ENCODE measurements around the gene UACA. TPM values are rescaled to one million over a fixed set of nuclear protein-coding genes. Genes with fewer than 3 reads are reported as not detected.

Gene UACA
- total and polyA plus RNA-seq, 2 experiments from 2014 or later = 127 to 155 TPM

DNA sequence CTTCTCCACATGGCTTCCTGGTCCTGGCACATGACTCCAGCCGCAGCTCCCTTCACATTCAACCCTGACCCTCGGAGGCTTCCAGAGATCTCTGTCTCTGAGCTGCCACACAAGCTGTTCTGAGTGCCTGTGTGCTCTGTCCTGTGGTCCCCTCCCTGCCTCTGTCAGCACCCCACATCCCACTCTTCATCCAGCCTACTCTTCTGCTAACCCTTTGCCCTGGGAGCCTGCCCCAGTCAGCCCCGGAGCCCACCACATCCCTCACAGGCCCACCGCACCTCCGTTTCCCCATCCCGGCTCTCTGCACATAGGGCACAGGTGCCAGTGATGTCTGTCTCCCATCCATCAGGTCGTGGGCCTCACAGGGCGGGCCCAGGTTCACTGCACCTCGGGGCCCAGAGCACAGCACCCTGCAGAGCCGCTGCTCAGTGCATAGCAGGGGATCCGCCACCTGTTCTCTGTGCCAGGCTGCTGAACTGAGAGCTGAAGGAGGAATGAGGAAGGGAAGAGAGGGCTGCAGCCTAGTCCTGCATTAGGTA, 133.6 kb downstream of the UACA start:
- H3K9me3 ChIP-seq (ENCODE audit: low read depth) = no peaks in the 10 kb centered on the region
- DNase-seq (ENCODE audit: low read depth in 1 of 2, low spot score in 1 of 2) = no peak
- H3K36me3 ChIP-seq = no peaks in the 10 kb centered on the region
- H3K4me1 ChIP-seq (ENCODE audit: low read depth) = peaks cover 11% of the 10 kb centered on the region
- no peaks in the 10 kb centered on the region for H3K27me3 ChIP-seq
- TF ChIP-seq, protein P1, sequence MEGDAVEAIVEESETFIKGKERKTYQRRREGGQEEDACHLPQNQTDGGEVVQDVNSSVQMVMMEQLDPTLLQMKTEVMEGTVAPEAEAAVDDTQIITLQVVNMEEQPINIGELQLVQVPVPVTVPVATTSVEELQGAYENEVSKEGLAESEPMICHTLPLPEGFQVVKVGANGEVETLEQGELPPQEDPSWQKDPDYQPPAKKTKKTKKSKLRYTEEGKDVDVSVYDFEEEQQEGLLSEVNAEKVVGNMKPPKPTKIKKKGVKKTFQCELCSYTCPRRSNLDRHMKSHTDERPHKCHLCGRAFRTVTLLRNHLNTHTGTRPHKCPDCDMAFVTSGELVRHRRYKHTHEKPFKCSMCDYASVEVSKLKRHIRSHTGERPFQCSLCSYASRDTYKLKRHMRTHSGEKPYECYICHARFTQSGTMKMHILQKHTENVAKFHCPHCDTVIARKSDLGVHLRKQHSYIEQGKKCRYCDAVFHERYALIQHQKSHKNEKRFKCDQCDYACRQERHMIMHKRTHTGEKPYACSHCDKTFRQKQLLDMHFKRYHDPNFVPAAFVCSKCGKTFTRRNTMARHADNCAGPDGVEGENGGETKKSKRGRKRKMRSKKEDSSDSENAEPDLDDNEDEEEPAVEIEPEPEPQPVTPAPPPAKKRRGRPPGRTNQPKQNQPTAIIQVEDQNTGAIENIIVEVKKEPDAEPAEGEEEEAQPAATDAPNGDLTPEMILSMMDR (IDR thresholded peaks at IDR 0.05; ENCODE audit: low read depth, low read length) = no peak
- no peak overlapping the region for H3K4me3 ChIP-seq
- H3K27ac ChIP-seq = no peak overlapping the region

DNA sequence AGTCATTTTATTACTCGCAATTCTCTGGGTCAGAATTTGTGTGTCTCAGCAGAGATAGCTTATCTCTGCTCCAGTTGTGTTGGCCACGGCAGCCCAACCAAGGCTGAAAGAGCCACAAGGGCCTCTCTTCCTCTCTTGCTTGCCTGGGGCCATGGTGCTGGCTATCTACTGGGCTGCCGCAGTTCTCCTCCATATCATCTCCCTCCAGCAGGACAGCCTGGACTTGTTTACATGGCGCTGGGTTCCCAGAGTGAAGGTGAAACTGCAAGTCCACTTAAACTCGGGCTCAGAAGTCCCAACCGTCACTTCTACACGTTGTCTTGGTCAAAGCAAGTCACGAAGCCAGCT, 134.8 kb downstream of the UACA start:
- H3K9me3 ChIP-seq (ENCODE audit: low read depth) = no peaks in the 10 kb centered on the region
- no peaks in the 10 kb centered on the region for H3K27me3 ChIP-seq
- DNase-seq (ENCODE audit: low read depth in 1 of 2, low spot score in 1 of 2) = no peak
- TF ChIP-seq, protein P1 (IDR thresholded peaks at IDR 0.05; ENCODE audit: low read depth, low read length) = no peak
- H3K4me1 ChIP-seq (ENCODE audit: low read depth) = peaks cover 7% of the 10 kb centered on the region
- H3K27ac ChIP-seq = no peak overlapping the region
- H3K4me3 ChIP-seq = no peak overlapping the region
- no peaks in the 10 kb centered on the region for H3K36me3 ChIP-seq

DNA sequence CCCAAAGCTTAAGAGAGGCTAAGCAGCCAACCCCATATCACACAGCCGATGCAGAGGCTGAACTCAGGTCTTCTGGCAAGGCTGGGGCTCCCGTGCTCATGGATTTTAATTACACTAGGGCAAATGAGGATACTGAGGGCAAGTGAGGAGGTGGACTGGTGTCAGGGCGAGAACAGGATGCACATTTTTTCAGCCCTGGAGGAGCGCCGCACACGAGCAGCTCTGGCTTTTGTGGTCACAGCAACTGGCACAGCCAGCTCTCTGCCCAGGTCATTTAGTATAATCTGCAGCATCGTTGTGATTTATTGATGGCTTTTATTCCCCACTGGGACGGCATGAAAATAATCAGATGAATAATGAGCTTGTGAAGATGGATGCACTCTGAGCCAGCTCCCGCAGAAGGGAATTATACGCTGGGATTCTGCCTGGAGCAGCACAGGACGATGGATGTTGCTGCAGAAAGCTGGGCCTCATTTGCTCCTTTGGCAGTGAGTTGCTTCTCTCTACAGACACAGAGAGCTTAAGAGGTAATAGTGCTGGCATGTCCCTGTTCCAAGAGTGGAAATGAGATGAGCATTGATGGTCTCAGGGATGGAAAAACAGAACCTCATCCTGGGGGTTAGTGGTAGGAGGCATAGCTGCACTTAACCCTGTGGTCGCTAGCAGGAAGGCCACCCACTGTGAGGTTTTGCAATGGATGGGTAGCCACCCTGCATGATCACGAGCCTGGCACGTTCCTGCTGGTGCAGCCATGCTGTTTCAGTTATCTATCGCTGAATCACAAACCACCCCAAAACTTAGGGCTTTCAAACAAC, 135.4 kb downstream of the UACA start:
- Histone ChIP-seq H3K36me3 (no peaks in the 10 kb centered on the region), H3K9me3 (ENCODE audit: low read depth) (no peaks in the 10 kb centered on the region), H3K4me3 (no peak overlapping the region), H3K4me1 (ENCODE audit: low read depth) (peaks cover under 1% of the 10 kb centered on the region), H3K27ac (no peak overlapping the region), H3K27me3 (no peaks in the 10 kb centered on the region)
- DNase-seq (ENCODE audit: low read depth in 1 of 2, low spot score in 1 of 2) = peak in 1 of 2 donors; percentile 19
- TF ChIP-seq, protein P1 (IDR thresholded peaks at IDR 0.05; ENCODE audit: low read depth, low read length) = no peak

DNA sequence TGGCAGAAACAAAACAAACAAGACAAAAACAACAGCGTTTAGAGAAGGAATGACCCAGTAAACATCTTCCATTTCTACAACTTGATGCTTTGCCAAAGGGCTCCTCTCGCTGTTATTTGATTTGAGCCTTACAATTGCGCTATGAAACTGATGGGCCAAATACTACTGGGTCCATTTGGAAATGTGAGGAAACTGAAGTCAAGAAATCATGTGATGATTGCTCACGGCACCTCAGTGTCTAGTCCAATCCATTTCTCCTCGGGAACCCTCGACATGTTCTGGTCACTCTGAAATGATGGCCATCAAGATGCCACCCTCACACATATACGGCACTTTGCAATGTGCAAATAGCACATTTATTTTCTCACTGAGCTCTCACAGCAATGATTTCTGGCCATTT, 136.0 kb downstream of the UACA start:
- H3K27me3 ChIP-seq = no peaks in the 10 kb centered on the region
- no peak overlapping the region for H3K4me3 ChIP-seq
- no peak for DNase-seq (ENCODE audit: low read depth in 1 of 2, low spot score in 1 of 2)
- H3K27ac ChIP-seq = no peak overlapping the region
- H3K9me3 ChIP-seq (ENCODE audit: low read depth) = no peaks in the 10 kb centered on the region
- TF ChIP-seq, protein P1 (IDR thresholded peaks at IDR 0.05; ENCODE audit: low read depth, low read length) = no peak
- no peaks in the 10 kb centered on the region for H3K4me1 ChIP-seq (ENCODE audit: low read depth)
- no peaks in the 10 kb centered on the region for H3K36me3 ChIP-seq

- H3K4me1 ChIP-seq (ENCODE audit: low read depth) = no peaks in the 10 kb centered on the region
- DNase-seq (ENCODE audit: low read depth in 1 of 2, low spot score in 1 of 2) = no peak
These were observed 137.9 kb downstream of the UACA start for GRCh38 chr15:70625438-70625837.

More at GRCh38 chr15:70625438-70625837, 137.9 kb downstream of the UACA start:
- H3K4me3 ChIP-seq = no peak overlapping the region
- H3K27ac ChIP-seq = no peak overlapping the region
- H3K27me3 ChIP-seq = no peaks in the 10 kb centered on the region
- no peaks in the 10 kb centered on the region for H3K36me3 ChIP-seq
- TF ChIP-seq, protein P1 (IDR thresholded peaks at IDR 0.05; ENCODE audit: low read depth, low read length) = no peak
- no peaks in the 10 kb centered on the region for H3K9me3 ChIP-seq (ENCODE audit: low read depth)
